ENCODE measurements around the gene SRP14.
A peak's percentile ranks its signal among the peaks of the same experiment; 100 is the strongest.
"Not testable (repeated sequence)": the region's sequence is repeated elsewhere in the genome, so short reads cannot be mapped to it uniquely, and the experiment has no call there.

Gene SRP14

GRCh38 chr15:40016224-40016865 lies 22.6 kb downstream of the SRP14 start:
- no peak for DNase-seq

- DNase-seq: no peak
Observed at GRCh38 chr15:40014390-40014789, 24.6 kb downstream of the SRP14 start.

DNA sequence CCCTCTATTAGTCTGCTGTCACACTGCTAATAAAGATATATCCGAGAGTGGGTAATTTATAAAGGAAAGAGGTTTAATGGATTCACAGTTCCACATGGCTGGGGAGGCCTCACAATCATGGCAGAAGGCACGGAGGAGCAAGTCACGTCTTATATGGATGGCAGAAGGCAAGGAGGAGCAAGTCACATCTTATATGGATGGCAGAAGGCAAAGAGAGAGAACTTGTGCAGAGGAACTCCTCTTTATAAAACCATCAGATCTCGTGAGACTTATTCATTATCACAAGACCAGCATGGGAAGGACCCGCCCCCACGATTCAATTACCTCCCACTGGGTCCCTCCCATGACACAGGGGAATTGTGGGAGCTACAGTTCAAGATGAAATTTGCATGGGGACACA lies 25.6 kb downstream of the SRP14 start:
- DNase-seq: not testable (repeated sequence)

DNA sequence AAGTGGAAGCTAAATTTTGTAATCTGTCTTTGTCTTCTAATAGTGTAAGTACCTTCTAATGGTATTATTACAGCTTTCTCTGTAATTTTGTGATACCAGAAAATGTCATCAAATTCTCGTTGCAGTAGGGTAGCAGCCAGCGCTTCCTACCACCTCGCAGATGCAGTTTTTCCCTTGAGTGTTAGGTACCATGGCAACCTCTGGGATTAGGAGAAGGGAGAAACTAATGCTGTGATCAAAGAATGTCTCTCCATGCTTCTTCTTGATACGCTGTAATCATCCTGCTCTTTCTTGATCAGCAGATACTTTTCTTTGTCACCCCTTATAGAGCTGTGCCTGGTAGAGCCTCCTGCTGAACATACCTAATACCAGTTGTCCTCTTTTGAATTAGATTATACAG lies 27.7 kb downstream of the SRP14 start:
- no peak for DNase-seq

GRCh38 chr15:40010686-40011085 lies 28.3 kb downstream of the SRP14 start:
- DNase-seq: peak; percentile 66 to 75 (median 71)

DNA sequence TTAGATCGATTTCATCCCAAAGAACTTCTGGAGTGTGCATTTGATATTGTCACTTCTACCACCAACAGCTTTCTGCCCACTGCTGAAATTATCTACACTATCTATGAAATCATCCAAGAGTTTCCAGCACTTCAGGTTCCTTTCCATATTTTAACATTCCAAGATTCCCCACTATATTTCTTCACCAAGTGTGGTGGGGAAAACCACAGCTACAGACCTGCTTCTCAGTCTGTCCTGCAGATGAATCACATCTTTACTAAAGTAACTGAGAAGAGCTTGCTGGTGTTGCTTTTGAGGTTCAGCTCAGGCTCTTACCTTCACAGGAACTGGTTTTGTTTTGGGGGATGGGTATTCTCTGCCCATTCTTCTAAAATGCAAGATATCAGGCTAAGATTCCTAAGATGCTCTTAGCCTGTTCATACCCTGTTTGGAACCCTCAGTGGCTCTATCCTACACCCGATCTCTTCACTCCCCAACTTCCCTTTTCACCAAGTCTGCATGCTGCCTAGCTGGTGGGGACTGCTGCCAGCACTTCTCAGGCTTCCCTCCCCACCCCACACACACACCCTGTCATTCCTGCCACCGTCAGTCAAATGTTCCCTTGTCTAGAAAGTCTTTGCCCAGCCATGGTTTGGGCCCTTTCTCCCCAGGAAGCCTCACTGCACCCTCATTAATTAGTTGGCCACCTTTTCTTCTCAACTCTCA lies 30.8 kb downstream of the SRP14 start:
- DNase-seq: peak in 1 of 3 donors; percentile 6

GRCh38 chr15:40006646-40007045 lies 32.3 kb downstream of the SRP14 start:
- DNase-seq: no peak

- no peak for DNase-seq
Observed at GRCh38 chr15:40006003-40006402, 33.0 kb downstream of the SRP14 start.

GRCh38 chr15:40003116-40003916 lies 35.7 kb downstream of the SRP14 start:
- DNase-seq: no peak

DNA sequence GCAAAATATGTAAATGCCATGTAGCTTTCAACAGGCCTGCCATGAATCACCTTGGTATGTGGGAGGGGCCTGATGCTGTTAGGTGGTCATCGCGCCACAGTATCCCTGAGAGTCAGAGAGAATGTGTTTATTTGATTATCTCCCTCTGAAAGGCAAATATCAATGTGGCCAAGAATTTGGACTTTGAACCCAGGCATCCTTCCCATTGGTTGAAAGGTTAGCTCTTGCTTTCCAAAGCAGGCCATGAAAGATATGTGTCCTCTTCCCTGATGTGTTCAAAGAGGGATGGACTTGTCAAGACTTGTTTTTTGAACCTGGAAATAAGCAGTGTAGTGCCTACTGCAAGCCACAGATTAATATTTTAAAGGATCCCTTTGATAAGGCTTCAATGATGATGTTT lies 36.7 kb downstream of the SRP14 start:
- DNase-seq: no peak

GRCh38 chr15:39999538-40000200 lies 39.3 kb downstream of the SRP14 start:
- no peak for DNase-seq

DNA sequence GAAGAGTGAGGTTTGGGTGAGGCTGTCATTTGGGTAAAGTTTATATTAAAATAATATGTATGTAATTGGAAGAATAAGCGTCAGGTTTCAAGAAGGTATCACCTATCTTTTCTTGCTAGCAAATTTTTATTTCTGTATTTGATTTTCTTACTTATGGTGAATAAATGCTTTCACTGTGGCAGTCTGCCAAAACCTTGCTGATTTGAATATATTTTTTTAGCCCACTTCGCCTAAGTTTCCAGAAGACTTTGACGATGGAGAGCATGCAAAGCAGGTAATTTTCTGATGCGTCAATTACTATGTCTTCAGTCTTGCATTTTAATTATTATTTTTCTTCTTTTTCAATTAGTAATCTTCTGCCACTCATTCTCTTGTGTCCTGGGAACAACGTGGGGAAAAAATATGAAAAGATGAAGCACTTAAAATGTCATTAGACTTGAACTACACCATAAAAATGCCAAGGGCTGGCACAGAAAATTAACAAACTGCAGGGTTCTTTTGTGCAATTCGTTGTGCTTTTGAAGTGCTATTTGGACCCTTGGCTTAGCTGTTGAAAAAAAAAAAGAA lies 40.4 kb downstream of the SRP14 start:
- DNase-seq: no peak

DNA sequence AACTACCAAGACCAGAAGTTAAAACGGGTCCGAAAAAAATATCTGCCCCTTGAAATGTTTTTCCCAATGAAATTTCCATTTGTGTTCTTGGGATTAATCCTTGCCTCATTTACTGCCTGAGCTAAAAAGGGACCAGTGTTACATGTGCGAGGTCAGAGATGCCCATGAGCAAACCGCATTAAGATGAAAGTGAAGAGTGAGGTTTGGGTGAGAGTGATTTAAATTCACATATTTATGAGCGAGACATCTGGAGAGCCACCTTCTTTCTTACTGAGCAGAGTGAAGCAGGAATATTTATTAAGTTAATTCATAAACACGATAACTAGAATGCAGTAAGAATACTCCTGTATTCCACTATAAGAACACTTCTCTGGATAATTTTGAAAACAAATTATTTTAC lies 41.3 kb downstream of the SRP14 start:
- no peak for DNase-seq

GRCh38 chr15:39997031-39997430 lies 42.0 kb downstream of the SRP14 start:
- no peak for DNase-seq

- DNase-seq: not testable (repeated sequence)
Observed at GRCh38 chr15:39996228-39996627, 42.8 kb downstream of the SRP14 start.

- DNase-seq: not testable (repeated sequence)
Observed at GRCh38 chr15:39992953-39993352, 46.0 kb downstream of the SRP14 start.

DNA sequence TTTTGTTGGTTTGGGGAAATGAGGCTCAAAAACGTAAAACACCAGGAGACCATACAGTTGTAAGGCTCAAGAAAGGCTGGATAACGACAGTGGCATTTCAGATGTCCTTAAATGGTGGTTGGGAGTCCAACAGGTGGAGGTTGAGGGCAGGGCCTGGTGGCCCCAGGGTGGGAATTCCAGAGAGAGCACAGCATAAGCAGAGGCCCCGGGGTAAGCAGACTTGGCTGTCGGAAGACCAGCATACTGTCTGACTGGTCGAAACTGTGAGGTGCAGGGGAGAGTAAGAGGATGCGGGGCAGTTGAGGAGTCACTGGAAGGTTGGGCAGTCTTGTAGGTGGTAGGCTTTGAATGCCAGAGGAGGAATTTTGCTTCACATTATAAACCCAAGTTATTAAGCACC lies 48.3 kb downstream of the SRP14 start:
- DNase-seq: no peak

GRCh38 chr15:39987821-39988220 lies 51.2 kb downstream of the SRP14 start:
- DNase-seq: no peak

Data from suppressor macrophage treated with lipopolysaccharide for 1 hour (primary cell).